ENCODE measurements around the gene DEDD. TPM values are rescaled to one million over a fixed set of nuclear protein-coding genes. Genes with fewer than 3 reads are reported as not detected.
A peak's percentile ranks its signal among the peaks of the same experiment; 100 is the strongest.

Gene DEDD
- total and polyA plus RNA-seq, 2 of the 13 experiments (the other 11 are each of a cell fraction or from before 2014, with no cell fraction given) = 12.6 to 27.8 TPM

DNA sequence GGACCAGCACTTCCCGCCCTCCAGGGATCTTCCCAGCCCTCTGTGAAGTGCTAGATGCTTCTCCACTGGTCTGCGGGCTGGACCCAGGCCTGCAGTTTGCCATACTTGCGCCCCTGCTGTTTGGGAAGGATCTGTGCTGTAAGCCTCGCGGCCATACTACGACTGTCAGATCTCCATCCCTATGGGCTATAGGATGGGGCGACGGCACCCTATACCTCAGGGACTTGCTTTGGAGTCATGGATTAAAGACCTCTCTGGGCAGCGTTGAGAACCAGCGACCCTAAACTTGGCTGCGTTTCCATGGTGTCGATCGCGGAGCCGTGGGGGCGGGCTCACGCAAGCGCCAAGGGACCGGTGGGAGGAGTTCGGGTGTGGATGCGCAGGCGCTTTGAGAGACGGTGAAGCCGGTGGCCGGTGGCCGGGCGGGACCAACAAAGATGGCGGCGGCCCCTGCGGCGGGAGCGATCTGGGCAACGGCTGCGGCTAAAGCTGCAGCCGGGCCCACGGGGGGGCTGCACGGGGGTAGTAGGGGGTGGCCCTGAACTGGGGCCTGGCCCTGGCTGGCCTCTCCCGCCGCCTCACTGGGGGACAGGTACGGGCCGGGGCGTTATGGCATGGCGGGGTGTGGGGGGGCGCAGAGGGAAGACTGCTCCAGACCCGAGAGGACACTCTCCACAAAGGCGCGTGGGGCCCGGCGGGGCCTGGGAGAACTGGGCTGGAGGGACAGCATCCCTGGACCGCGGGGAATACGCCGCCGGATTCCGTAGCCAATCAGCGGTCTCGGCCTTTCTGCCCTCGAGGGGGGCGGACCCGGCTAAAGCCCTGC, 26.8 kb upstream of the DEDD start, which contains the start of gene USP21 (continued):
- TF ChIP-seq ZKSCAN8 (CRISPR knock-in tag; IDR thresholded peaks at IDR 0.05; ENCODE audit: borderline replicate concordance) (no peak), MXD4 (CRISPR knock-in tag; IDR thresholded peaks at IDR 0.05) (no peak), KAT2B (IDR thresholded peaks at IDR 0.05; ENCODE audit: borderline replicate concordance, low read depth, low read length) (no peak), ZNF749 (CRISPR knock-in tag; IDR thresholded peaks at IDR 0.05; ENCODE audit: borderline replicate concordance) (0 out of 2 replicates have a peak, but pooled peaks have one; percentile 41), FOXA1 (IDR thresholded peaks at IDR 0.05) (no peak), FOXA1 (CRISPR knock-in tag; IDR thresholded peaks at IDR 0.05) (no peak), ZNF703 (CRISPR knock-in tag; IDR thresholded peaks at IDR 0.05; ENCODE audit: borderline replicate concordance) (no peak; the same call in 1 of the 2 replicates), ZBTB20 (CRISPR knock-in tag; IDR thresholded peaks at IDR 0.05; ENCODE audit: borderline replicate concordance, low read depth) (no peak), GATAD1 (CRISPR knock-in tag; IDR thresholded peaks at IDR 0.05) (peak; percentile 78), NR2F2 (IDR thresholded peaks at IDR 0.05; ENCODE audit: borderline replicate concordance, low read depth) (no peak), ZNF550 (CRISPR knock-in tag; IDR thresholded peaks at IDR 0.05; ENCODE audit: borderline replicate concordance) (no peak), POLR2AphosphoS2 (IDR thresholded peaks at IDR 0.05; ENCODE audit: low read depth, low read length) (no peak), ZFP36 (IDR thresholded peaks at IDR 0.05; ENCODE audit: borderline replicate concordance, low read depth, low read length, partially characterized antibody) (no peak), PBX2 (CRISPR knock-in tag; IDR thresholded peaks at IDR 0.05) (no peak), STAT6 (CRISPR knock-in tag; IDR thresholded peaks at IDR 0.05; ENCODE audit: borderline replicate concordance) (no peak), IRF2 (CRISPR knock-in tag; IDR thresholded peaks at IDR 0.05) (no peak), CHCHD3 (CRISPR knock-in tag; IDR thresholded peaks at IDR 0.05) (no peak)
- TF ChIP-seq, protein P1, sequence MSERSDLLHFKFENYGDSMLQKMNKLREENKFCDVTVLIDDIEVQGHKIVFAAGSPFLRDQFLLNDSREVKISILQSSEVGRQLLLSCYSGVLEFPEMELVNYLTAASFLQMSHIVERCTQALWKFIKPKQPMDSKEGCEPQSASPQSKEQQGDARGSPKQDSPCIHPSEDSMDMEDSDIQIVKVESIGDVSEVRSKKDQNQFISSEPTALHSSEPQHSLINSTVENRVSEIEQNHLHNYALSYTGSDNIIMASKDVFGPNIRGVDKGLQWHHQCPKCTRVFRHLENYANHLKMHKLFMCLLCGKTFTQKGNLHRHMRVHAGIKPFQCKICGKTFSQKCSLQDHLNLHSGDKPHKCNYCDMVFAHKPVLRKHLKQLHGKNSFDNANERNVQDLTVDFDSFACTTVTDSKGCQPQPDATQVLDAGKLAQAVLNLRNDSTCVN (CRISPR knock-in tag; IDR thresholded peaks at IDR 0.05; ENCODE audit: borderline replicate concordance) = peak; percentile 23; the same call in 1 of the 2 replicates
- TF ChIP-seq, protein P2, sequence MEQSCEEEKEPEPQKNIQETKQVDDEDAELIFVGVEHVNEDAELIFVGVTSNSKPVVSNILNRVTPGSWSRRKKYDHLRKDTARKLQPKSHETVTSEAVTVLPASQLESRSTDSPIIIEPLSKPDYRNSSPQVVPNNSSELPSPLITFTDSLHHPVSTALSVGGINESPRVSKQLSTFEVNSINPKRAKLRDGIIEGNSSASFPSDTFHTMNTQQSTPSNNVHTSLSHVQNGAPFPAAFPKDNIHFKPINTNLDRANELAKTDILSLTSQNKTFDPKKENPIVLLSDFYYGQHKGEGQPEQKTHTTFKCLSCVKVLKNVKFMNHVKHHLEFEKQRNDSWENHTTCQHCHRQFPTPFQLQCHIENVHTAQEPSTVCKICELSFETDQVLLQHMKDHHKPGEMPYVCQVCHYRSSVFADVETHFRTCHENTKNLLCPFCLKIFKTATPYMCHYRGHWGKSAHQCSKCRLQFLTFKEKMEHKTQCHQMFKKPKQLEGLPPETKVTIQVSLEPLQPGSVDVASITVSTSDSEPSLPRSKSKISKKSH (CRISPR knock-in tag; IDR thresholded peaks at IDR 0.05; ENCODE audit: borderline replicate concordance) = no peak

All from HepG2 (cell line).